Measurements from ENCODE around the gene COL9A3.
A peak's percentile ranks its signal among the peaks of the same experiment; 100 is the strongest.

COL9A3 gene

DNA sequence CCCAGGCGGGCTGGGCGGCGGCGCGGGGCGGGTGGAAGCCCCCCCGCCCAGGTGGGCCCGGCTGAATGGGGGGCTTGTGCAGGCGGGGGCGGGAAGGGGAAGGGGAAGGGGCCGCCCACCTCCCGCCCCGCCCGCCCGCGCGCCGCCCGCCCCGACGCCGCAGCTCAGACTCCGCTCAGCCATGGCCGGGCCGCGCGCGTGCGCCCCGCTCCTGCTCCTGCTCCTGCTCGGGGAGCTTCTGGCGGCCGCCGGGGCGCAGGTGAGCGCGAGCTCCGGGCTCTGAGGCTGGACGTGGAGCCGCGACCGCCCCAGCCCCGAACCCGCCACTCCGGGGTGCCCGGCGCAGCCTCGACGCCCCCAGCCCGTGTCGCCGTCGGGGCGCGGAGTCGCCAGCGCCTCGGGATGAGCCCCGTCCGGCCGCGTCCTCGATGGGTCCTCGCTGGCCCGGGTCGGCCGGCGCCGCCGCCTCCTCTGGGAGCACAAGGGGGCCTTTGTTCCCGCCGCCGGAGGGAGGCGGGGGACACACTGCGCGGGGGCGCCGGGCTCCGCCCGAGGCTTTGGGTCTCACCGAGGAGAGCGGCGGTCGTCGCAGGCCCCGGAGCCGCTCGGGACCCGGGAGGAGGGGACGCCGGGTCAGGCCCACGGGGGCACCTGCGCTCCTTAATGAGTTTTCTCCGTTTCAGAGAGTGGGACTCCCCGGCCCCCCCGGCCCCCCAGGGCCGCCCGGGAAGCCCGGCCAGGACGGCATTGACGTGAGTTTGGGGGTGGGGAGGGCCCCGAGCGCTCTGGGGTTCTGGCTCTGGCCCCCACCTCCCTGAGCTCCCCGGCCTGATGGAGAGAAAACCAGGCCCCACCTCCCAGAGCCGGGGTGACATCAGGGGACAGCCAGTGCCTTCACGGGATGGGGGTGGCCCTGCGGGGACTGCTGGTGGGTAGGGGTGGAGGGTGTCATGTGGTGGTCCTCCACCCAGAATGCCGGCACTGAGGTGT, at the start of gene COL9A3:
COL9A3 (plus strand) TSS at position 167 of the 990 bp plus-strand sequence; CDS start at position 182, 15 bp downstream.
- no peak for DNase-seq

DNA sequence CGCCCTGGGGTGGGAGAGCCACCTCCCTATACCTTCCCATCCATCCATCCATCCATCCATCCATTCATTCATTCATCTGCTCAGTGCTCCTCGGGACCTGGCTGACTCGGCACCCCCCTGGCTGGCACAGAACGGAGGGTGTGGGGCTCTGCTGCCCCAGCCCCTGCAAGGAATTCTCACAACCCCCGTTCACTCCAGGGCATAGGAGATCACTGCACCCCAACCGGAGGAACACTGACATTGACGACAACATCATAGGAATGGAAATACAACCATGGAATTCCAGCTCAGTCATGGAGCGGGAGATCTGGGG, 48.7 kb upstream of the COL9A3 start:
- DNase-seq, result no peak

DNA sequence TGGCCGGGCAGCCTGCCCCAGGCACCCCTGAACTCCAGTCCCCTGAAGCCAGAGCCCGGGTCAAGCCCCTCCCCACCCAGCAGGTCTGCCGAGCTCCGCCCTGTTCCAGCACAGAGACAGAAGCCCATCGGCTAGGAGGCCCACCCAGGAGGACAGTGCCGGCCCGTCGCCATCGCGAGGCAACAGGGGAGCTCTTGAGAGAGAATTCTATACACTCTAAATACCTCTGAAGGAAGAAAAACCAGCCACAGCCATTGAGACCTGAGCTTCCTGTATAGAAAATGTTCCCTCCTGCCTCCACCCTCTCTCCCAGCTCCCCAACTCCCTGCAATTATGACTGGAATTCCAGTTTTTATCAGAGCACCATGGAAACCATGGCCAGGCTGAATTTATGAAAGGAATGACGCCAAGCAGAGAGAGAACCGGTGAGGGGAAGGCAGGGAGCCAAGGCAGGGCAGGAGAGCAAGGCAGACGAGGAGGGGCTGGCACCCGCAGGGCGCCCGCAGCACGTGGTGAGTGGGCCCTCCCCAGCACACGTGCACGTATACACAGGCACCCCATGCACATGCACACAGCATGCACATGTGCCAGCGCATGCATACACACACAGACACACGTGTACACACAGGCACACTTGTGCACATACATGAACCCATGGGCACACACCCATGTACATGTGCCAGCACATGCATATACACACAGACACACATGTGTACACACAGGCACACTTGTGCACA, 48.1 kb upstream of the COL9A3 start:
- DNase-seq, result peak; percentile 52

DNA sequence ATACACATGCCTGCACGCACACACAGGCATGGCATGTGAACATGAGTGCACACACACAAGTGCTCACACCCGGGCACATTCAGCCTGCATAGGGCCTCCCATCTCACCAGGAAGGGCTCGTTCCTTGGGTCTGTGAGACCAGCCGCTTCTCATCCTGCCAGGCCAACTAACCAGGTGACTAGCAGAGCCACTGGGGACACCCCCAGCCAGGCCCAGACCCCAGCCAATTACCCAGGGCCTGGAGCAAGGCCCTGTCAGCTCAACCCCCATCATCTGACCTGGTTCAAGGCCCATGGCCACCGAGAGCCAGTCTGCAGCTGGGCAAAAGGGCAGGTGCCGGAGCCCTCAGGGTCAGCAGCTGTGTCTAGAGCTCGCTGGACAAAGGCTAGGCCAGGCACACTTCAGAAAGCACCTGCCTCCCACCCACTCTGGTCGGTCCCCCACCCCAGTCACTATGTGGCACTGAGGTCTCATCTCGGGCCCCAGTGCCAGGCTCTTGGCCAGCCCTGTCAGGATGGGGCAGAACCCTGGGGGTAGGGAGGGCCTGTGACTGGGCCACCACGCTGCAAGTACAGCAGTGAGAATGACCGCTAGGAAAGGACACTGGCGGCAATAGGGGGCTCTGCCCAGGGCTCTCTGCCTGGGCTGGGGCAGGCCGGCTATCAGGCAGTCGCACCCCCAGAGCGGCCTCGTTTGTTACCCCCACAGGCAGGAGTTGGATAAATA, 47.3 kb upstream of the COL9A3 start:
- no peak for DNase-seq

DNA sequence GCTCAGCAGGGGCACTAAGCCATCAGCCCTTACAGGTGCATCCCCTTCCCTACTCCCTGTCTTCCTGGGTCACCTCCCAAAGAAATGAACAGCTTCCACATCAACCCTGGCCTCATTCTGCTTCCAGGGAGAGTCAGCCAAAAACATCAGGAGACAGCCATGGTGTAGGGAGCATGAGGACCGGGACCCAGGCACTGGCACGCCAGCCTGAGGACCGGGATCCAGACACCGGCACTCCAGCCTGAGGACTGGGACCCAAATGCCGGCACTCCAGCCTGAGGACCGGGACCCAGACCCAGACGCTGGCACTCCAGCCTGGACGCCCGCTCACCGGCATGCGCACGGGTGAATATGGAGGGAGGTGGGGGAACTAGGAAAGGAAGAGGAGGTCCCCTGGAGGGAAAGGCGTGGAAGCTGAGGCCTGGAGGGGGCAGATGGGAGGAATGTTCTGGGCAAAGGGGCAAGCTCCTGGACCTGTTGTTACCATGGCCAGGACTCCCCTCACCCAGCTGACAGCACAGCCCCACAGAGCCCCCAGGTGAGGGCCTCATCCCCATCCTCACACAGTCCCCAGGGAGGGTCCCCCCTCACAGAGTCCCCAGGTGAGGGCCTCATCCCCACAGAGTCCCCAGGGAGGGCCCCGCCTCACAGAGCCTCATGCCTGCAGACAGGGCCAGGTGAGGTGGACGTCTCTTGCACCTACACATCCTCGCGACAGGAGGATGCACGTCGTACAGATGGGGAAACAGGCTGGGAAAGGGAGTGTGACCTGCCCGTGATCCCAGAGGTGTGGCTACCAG, 46.5 kb upstream of the COL9A3 start:
- no peak for DNase-seq

DNA sequence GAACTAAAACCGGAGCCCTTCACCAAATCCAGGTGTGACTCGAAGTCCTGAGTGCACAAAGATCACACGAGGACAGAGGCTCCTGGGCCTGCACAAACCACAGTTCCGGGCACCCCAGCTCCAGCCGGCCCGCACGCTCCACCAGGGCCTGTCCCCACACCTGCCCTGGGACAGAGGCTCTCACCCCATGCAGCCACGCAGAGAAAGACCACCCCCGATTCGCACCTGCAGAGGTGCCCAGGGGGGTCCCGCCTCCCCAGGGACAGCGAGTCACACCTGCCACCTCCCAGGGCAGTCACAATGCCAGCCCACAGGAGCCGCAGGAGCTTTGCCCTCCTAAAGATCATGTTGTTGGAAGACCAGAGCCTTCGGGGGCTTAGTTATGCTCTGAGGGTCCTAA, 45.9 kb upstream of the COL9A3 start:
- DNase-seq, result no peak

DNA sequence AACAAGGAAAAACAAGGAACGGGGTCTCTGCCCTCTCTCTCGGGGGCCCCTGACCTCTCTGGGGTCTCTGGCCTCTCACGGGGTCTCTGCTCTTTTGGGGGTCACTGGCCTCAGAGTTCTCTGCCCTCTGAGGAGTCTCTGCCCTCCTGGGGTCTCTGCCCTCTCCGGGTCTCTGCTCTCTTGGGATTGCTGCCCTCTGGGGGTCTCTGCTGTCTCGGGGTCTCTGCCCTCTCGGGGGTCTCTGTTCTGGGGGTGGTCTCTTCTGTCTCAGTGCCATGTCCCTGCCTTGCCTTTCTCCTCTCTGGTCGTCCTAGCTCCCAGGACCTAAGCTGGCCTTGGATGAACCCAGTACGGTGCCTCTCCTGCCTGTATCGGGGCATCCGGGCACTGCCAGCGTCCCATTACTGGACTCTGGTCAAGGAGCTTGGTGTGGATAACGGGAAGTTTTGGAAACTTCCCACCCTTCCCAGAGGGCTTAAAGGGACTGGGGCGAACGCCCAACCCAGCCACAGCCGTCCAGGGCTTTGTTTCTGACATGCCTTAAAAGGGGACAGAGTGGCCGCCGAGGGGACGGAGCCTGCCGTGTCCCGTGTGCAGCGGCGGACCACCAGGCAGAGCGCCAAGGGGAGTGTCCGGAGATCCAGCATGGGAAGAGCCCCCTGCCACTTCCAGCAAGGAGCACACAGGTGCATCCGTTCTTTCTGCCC, 45.3 kb upstream of the COL9A3 start:
- no peak for DNase-seq

DNA sequence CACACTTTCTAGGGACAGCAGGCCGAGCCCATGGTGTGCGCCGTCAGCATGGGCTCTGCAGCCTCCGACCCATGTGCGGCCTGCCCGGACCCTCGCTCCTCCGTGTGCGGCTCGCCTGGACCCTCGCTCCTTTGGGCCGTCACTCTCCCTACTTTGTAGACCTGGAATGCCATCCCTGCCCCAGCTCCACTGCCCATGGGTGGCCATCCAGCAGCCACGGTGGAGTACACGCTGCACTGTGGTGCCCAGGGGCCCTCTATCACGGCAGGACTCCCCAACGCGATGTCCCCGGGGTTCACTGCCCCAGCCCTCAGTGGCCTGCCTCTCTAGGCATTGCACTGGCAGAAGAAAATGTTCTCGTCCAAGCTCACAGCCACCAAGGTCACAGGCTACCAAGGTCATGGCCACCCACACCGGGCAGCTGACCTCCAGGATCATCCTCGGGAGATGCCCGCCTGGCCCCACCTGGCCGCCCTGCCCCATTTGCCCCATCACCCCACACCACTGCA, 44.7 kb upstream of the COL9A3 start:
- DNase-seq, result no peak

DNA sequence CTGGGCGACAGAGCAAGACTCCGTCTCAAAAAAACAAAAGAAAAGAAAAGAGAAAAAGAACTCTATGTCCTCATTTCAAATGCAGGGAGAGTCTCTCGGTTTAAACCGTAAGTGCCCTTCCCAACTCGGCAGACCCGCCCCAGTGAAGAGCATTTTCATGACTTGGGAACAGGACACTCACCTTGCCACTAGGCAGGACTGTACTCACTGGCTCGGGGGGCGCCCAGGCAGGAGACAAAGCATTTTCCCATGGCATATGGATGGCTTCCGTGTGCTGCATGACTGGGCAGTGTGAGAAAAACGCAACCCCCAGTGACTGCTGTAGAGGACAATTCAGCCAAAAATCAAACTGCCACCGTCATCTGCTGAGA, 44.2 kb upstream of the COL9A3 start:
- DNase-seq, result no peak

DNA sequence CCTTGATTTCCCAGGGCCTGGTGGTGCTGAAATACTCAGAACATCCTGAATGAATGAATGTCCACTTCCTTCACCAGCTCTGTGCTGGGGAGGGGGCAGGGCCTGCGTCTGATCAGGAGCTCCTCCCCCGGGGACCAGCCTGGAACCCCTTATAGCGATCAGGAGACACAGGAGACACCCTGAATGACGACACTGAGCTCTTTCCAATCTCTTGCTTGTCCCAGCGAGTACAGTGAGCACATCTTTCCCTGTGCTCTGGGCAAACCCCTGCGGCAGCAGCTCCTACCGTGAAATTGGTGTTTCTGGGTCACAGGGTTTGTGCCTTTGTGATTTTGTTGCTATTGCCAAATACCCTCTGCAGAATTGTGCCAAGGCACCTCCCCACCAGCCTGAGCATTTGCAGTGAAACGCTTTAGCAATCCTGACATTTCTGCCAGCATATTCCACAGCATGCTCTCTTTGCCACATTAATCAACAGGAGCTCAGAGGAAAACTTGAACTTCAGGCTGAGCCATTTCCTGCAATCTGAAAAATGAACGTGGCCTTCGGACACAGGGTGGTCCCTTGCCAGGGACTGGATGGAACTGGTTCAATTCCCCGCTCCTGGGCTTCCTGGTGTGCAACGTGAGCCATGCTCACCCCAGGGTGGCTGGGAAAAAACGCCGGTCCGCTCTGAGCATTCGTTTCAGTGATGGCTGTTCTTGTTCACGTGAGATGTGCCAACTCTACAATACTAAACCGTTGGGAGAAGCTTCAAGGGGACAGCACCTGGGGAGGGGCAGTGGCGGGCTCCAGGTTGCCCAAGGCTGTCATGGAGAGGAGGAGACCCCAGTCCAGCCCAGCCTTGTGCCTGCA, 43.6 kb upstream of the COL9A3 start:
- DNase-seq, result no peak

DNA sequence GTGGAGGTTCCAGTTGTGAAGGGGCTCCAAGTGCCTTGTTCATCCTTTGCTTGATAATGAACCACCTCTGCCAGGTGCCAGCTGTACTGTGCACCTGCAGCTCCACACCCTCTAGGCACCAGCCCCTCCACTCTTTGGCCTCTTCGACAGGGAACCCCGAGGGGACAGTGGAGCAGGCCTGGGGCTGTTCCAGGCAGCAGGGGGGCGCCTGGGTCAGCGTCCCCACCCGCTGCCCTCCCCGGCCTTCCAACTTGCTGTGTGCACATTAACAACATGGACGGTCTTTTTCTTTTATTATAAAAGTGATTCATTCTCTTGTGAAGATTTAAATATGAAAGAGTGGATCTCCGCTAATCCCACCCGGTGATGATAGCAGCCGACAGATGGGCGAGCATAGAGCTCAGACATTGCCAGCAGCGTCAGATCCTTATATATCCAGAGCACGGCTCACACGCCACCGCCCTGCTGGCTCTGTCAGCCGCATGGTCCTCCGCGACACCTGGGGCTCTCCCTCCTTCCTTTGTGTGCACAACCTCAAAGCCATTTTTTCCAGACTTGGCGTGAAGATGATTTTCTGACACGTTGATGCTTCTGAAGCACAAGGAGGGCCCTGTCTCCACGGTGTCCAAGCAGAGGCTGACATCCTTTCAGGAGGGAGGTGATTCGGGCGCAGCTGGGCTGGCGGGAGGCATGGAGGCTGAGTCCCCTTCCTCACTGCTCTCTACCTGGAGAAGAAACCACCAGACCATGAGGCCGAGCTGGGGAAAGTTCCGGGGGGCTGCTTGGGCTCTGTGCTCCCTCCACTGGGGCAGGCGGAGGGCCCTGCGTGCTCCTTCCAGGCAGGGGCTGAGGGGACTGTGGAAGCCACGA, 42.8 kb upstream of the COL9A3 start:
- no peak for DNase-seq

DNA sequence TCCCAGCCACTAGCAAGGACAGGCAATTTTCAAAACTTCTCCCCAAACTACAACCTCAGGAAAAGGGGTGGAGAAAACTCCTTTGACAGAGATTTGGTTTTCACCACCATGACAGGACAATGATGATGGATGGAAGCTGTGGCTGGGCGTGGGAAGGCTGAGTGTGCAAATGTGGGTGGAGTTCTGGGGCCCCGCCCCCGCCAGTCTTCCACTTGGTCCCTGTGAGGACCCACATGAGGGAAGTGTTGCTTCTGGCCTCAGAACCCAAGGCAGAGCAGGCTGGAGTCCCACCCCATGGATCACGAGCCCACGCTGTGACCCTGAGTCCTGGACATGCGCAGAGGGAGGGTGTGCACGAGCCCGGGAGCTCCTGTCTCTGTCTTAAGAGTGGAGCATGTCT, 42.1 kb upstream of the COL9A3 start:
- no peak for DNase-seq

DNA sequence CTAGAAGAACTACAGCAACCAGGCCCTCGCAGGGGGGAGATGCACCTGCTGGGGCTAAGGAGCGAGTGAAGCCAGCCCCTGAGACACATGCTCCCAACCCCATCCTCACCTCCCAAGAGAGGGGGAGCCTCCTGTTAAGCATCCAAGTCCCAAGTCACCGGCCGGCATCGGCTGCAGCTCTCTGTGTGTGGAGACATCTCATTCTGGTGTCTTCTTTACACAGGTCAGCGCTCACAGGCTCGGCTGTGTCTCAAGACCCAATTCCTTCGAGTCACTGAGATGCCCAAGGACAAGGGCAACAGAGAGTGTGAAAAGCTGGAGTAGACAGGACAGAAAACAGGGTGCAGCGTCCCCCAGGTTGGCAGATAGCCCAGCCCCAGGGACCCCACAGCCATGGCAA, 41.6 kb upstream of the COL9A3 start:
- no peak for DNase-seq

DNA sequence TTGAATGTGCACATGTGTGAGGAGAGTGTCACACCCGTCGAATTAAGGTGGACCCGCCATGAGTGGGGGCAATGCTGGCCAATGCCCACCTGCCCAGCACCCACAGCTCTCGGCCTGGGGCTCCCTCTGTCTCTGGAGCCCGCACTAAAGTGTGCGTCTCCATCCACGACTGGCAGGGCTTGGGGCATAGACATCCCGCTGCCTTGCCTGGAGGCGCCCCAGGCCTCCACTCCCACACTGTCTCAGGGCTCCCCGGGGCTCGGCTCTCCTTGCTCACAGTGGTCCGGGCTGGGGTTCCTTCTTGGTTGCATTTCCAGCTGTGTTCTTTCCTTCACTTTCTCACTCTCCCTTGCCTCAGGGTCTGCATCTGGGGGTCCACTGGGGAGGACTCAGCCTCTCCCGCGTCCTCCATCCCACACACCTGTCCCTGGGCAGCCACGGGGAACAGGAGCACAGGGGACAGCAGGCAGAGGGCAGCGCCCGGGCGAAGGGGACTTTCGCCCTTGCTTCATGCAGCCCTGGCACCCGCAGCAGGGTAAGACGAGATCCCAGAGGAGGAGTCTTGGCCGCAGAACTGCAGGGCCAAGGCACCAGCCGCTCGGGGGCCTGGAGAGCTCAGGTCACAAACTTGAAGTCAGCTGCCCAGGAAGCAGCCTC, 40.7 kb upstream of the COL9A3 start:
- DNase-seq, result no peak

DNA sequence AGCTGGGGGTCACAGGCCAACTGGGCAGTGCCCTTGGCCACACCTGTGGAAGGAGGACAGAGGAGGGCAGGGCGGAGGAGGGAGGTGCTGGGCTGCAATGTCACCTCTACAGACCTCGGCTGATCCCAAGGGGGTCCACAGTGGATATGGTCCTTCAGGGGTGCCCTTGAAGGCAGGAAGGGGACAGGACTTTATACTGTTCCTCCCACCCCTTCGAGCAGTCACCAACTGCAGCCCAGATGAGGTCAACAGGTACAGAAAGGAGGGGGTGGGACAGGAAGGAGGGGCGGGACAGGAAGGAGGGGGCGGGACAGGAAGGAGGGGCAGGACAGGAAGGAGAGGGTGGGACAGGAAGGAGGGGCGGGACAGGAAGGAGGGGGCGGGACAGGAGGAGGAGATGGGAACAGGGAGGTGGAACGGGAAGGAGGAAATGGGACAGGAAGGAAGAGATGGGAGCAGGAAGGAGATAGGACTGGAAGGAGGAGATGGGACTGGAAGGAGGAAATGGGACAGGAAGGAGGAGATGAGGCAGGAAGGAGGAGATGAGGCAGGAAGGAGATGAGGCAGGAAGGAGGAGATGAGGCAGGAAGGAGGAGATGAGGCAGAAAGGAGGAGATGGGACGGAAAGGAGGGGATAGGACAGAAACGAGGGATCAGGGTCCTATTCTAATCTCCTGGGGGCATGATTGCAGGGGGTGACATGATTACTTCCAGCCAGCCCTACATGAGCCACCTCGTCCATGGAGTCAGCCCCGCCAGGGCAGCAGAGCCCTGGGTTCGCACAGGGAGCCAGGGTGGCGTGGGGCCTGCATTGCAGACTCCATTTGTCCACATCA, 39.9 kb upstream of the COL9A3 start:
- DNase-seq, result peak; percentile 45

DNA sequence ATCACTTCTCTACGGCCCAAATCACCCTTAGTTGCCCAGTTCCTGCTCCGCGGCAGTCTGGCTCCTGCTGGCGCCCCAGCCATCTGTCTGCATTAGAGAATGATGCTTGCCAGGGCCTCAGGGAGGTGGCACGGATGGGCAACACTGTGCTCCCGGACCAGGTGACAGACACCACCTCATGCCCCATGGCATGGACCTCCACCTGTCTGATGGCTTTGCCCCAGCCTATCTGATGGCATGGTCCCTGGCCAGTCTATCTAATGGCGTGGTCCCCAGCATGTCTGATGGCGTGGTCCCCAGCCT, 39.4 kb upstream of the COL9A3 start:
- DNase-seq, result no peak

DNA sequence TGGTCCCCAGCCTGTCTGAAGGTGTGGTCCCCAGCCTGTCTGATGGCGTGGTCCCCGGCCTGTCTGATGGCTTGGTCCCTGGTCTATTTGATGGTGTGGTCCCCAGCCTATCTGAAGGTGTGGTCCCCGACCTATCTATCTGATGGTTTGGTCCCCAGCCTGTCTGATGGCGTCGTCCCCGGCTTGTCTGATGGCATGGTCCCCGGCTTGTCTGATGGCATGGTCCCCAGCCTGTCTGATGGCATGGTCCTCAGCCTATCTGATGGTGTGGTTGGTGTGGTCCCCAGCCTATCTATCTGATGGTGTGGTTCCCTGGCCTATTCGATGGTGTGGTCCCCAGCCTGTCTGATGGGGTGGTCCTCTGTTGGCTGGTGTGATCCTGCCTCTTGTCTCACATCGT, 38.8 kb upstream of the COL9A3 start:
- no peak for DNase-seq

DNA sequence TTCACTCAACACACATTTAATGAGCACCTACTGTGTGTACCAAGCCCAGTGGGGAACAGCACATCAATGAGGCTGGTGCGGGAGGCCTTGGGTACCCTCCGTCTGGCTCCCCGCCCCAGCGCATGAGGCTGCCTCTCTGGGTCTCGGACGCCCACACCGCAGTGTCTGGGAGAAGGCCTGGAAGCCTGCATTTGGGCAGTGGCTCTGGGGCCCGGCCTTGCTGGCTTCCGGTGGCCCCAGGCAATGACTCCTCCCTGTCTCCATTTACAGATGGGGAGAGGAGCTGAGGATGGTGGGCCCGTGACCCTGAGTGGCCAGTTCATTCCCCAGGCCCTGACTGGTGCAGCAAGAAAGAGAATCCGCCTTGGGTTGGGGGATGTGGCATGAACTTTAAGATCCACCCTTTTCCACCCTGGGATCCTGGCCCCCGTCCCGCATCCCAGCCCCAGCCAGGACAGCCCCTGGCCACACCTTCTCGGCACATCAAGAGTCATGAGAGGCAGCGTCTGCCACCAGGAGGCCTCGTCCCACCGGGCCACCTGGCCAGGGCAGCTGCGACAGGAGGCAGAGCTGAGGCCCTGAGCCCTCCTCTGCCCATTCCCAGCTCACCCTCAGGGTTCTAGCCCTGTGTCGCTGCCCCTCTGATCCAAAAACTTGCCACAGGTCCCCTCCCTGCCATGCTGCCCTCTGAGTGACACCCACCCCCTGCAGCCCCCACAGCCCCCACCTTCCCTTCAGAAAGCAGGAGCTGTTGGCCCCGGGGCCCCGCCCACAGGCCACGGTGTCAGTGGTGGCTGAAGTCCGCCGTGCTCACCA, 38.0 kb upstream of the COL9A3 start:
- DNase-seq, result no peak
